GM21528 (cell line): ENCODE results near the gene CLEC19A.

Source experiments
- ATAC-seq: cut with Tn5 transposase; IDR thresholded peaks from one replicate; pipeline ENCODE4 v1.9.1; 2021; ENCODE audit warnings: mild to moderate bottlenecking, moderate library complexity; ENCODE audit not compliant: unreplicated experiment, low FRiP score

CLEC19A gene

GRCh38 chr16:19285431-19285830 is at the start of gene CLEC19A:
Gene CLEC19A, plus strand, starts transcription at chr16:19285731. Its CDS starts 121 bp downstream, at chr16:19285852.
- no peak for ATAC-seq

DNA sequence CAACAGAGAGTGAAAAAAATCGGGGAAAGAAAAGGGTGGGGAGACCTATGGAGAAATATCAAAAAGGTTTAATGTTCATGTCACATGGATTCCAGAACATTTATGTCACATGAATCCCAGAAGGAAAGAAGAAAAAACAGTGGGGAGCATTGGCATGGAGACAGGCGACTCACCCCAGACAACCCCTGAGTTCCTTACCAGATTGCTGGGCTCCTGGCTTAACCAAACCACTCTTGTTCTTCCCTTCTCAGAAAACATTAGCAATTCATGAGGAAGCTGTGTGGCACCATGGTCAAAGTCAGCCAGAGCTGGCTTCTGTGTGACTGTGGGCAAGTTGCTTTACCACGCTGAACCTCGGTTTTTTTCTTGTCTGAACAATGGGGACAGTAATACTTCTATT is 49.6 kb upstream of the CLEC19A start:
- no peak for ATAC-seq

- ATAC-seq: no peak
Observed at GRCh38 chr16:19236561-19237209, 48.8 kb upstream of the CLEC19A start.

DNA sequence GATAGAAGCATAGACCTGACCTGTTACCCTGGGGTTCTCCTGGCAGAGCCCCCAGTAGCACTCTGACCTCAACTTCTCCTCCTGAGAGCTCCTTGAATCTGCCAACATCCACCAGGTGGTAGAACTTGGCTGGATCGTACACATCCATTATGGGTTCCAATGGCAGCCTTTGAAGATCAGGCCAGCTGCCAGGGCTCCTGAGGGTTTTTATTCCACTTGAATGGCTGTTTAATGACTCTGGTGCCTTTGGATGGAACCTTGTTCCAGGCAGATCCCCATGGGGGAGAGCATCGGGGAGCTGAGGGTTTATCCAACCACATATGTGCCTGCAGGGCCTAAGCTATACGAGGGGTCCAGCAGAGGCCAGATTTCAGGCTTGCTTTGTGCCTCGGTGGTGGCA is 47.1 kb upstream of the CLEC19A start:
- ATAC-seq: no peak

DNA sequence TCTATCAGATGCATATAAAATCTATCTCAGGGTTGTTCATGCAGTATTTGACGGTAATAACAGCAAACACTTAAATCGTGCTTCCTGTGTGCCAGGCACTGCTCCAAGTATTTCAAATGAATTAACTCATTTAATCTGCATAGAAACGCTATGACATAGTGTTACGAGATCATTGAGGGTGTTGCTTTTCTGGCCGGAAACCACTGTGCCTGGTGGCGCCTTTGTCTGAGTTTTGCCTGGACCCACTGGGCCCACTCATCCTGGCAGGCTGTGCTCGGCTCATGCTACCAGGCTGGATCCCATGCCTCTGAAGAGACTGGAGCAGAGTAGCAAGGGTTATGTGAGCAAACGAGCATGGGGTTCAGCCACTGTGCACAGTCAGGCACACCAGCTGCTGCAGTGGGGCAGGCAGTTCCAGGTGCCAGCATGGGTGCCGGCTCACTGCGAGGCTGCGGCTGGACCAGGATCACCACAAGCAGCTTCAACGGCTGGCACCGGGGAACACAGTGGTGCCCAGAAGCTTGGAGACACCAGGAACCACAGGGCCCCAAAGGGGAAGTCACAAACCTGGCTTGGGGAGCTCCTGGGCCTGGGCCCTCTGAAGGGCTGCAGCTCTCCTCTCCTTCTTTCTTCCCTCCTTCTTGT is 45.9 kb upstream of the CLEC19A start:
- ATAC-seq: no peak

DNA sequence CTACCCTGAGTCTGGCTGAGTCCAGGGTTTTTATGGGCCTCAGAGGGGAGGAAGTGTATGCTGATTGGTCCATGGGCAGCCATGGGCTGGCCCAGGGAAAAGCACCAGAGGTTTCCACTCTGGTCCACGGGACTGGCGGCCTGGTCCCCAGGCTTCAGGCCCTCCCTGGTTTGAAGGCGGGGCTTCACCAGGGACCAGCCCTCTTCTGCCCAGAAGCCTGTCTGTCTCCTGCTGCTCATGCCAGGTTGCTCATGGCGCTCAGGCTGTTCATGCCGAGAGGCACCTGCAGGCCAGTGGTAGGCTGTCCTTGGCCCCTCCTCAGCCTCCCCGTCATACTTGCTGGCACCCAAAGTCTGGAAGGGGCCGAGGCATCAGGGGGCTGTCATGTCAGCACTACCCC is 45.0 kb upstream of the CLEC19A start:
- no peak for ATAC-seq

- ATAC-seq: no peak
Observed at GRCh38 chr16:19241512-19241911, 44.0 kb upstream of the CLEC19A start.

DNA sequence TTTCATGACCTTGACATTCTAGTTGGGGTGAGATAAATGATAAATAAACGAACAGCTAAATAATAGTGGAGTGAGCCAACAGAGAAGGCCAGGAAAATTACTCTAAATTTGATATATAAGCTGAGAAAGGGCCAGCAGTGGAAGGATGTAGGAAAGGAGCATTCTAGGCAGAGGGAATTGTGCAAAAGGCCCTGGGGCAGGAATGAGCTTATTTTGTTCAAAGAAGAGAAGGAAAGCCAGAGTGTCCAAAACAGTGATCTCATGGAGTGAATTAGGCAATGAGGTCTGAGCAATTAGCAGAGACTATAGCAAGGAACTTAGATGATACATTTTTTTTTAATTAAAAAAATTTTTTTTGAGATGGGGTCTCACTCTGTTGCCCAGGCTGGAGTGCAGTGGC is 43.3 kb upstream of the CLEC19A start:
- ATAC-seq: no peak

DNA sequence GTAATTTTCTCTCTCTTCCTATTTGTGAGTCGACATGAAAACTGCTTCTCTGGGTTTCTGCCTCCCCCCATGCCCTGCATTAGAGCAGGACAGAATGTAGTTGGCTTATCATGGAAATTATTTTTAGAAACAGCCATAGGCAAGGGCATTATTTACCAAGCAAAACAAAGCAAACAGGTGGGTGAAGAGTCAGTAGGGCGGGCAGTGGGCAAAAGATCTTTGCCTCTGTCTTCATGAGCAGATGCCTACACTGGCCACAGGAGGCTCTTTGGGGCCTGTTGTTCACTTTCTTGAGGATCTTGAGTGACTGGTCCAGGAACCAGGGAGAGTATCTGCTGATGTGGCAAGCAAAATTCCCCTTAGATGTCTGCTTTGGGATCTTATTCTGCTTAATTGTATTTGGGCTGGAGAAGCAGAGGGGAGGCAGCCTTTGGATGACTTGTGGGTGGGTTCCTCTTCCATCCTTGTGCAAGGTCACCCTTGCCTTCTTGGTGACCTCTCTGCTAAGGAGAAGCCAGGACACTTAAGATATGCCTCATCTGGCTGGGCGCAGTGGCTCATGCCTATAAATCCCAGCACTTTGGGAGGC is 42.5 kb upstream of the CLEC19A start:
- ATAC-seq: no peak

- no peak for ATAC-seq
Observed at GRCh38 chr16:19245326-19245925, 40.1 kb upstream of the CLEC19A start.

GRCh38 chr16:19252904-19253303 is 32.6 kb upstream of the CLEC19A start:
- ATAC-seq: no peak

DNA sequence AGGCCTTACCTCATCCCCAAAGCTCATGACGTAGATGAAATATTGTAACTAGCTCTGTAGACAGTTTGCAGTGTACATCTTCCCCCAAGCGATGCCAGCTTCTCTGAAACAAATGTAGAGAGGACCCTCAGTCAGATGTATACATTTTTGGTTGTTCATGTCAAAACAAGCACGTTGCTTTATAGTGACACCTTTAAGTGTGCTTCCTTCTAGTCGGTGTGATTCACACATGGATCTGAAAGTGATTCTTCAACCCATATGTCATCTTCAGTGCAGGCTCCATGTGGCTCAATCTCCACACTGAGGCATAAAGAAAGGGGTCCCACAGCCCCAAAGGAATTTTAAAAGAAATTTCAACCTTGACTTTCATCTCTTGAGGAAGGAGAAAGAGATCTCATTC is 30.9 kb upstream of the CLEC19A start:
- no peak for ATAC-seq

DNA sequence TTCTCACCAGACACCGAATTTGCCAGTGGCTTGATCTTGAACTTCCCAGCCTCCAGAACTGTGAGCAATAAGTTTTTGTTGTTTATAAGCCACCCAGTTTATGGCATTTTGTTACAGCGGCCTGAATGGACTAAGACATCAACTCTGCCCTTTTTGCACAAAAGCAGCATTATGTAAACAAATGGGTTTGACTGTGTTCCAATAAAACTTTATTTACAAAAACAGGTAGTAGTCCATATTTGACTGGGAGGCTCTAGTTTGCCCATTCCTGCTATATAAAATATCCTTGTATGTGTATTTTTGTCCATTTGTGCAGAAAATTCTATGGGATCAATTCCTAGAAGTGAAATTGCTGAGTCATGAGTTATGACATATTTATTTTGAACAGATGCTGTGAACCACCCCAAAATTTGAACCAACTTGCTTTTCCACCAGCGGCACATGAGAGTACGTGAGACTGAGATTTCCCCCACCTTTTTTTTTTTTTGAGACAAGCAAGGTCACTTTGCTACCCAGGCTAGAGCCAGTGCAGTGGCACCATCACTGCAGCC is 21.3 kb upstream of the CLEC19A start:
- ATAC-seq: no peak

- ATAC-seq: no peak
Observed at GRCh38 chr16:19265380-19265930, 20.1 kb upstream of the CLEC19A start.

- no peak for ATAC-seq
Observed at GRCh38 chr16:19266774-19267173, 18.8 kb upstream of the CLEC19A start.

GRCh38 chr16:19269098-19269497 is 16.4 kb upstream of the CLEC19A start:
- no peak for ATAC-seq

GRCh38 chr16:19274165-19274797 is 11.2 kb upstream of the CLEC19A start:
- ATAC-seq: no peak

GRCh38 chr16:19278403-19278802 is 7.1 kb upstream of the CLEC19A start:
- ATAC-seq: no peak

DNA sequence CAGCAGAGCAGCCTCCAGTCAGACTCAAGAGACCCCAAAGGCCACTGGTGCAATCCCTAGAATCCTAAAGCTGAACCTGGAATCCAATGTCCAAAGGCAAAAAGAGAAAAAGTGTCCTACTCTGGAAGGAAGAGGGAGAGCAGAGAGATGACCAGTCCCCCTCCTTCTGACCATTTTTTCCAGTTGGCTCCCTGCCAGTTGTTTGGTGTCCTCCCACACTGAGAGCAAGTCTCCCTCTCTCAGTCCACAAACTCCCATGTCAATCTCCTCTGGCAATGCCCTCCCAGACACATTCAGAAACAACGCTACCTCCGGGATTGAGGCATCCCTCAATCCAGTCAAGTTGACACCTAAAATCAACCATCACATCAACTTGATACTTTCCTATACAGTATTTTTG is 4.3 kb upstream of the CLEC19A start:
- no peak for ATAC-seq

DNA sequence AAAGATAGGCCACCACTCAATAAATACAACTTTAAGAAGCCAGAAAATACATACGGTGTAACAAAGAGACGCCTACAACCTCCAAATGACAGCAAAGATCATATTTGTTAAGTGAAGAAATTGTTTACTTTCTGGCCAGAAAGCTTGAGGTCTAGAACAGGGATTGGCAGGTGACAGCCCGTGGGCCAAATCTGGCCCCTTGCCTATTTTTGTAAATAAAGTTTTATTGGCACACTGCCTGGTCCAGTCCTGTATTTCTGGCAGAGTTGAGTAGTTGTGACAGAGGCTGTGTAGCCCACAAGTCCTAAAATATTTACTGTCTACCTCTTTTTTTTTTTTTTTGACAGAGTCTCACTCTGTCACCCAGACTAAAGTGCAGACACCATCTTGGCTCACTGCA is 3.4 kb upstream of the CLEC19A start:
- ATAC-seq: no peak

DNA sequence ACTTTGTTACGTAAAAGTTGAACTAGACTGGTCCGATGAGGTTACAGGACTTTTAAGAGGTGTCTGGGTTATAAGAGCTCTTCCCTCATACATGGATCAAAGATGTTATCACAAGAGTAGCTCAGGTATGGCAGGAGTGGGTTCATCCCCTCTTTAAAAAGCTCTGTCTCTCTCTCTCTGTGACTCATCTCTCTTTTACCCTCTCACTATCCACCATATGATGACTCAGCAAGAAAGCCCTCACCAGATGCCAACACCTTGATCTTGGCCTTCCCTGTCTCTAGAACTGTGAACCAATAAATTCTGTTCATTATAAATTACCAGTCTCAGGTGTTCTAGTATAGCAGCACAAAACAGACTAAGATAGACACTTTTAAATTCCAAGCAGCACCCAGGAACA is 1.9 kb upstream of the CLEC19A start:
- ATAC-seq: no peak
